Lower leg skin (tissue), 4 donors: ENCODE data around the gene NWD2. TPM values are rescaled to one million over a fixed set of nuclear protein-coding genes. Genes with fewer than 3 reads are reported as not detected.

Experiments used
- DNase-seq, 2 donors: peaks; one replicate each; pipeline ENCODE4 v3.0.0-alpha.2; 2019; ENCODE audit warnings: low spot score in 2 of 2
- H3K4me3 ChIP-seq: fragments of 200-600 bp; sonication (generic); 2 replicates; pipeline ENCODE4 v1.5.1; 2017; ENCODE audit warnings: mild to moderate bottlenecking, low read depth; ENCODE audit not compliant: poor library complexity, severe bottlenecking
- CTCF ChIP-seq, 3 donors: fragments of 450-650 bp; IDR thresholded peaks; one replicate each; pipeline ENCODE4 v1.5.1; 2016; ENCODE audit warnings: antibody characterized with exemption in 3 of 3, mild to moderate bottlenecking in 3 of 3, moderate library complexity in 2 of 3
- POLR2A ChIP-seq, 2 donors: fragments of 450-650 bp; IDR thresholded peaks; one replicate each; pipeline ENCODE4 v1.6.1; 2016 to 2017; ENCODE audit warnings: antibody characterized with exemption in 2 of 2, mild to moderate bottlenecking in 1 of 2, moderate library complexity in 1 of 2
- WGBS, 2 donors: methylation state at CpG; one replicate each; pipeline ENCODE4 v1.1.5; 2018; 5-methylcytosine and 5-hydroxymethylcytosine counted together
- intact Hi-C: fragments of 100-400 bp; cut with DNase I; formaldehyde crosslinking; loops from one replicate; pipeline ENCODE4 v1.15.0; 2023; ENCODE audit warnings: low total_unique reads
- total RNA-seq, 4 donors: library from RNA; depleted of rRNA; stranded (reverse); fragments of >200 nt; gene quantifications; one replicate each; pipeline ENCODE4 v1.1.0, GENCODE V29; 2016

Gene NWD2
- total RNA-seq, 4 donors from 2014 or later, result 0.72 to 2.8 (median 0.97) TPM

GRCh38 chr4:37473807-37474206, 229.3 kb downstream of the NWD2 start:
- no peak overlapping the region for H3K4me3 ChIP-seq
- intact Hi-C loops, result no loop called here
- WGBS, 2 donors, result 94 to 97% methylated on average over 2 of the region's 2 CpGs
- TF ChIP-seq POLR2A (IDR thresholded peaks at IDR 0.05), result no peak
- TF ChIP-seq CTCF (IDR thresholded peaks at IDR 0.05), result no peak
- no peak for DNase-seq

- H3K4me3 ChIP-seq, result no peak overlapping the region
- no peak for TF ChIP-seq CTCF (IDR thresholded peaks at IDR 0.05)
- TF ChIP-seq POLR2A (IDR thresholded peaks at IDR 0.05), result no peak
- DNase-seq, result no peak
- WGBS, 2 donors, result 43 to 50% methylated on average over 1 of the region's 1 CpG
- intact Hi-C loops, result no loop called here
Observed at GRCh38 chr4:37475087-37475486, 230.5 kb downstream of the NWD2 start.

GRCh38 chr4:37475776-37476175, 231.2 kb downstream of the NWD2 start:
- no peak for DNase-seq
- WGBS, 2 donors, result 63 to 74% methylated on average over 1 of the region's 1 CpG
- TF ChIP-seq POLR2A (IDR thresholded peaks at IDR 0.05) (no peak), CTCF (IDR thresholded peaks at IDR 0.05) (no peak)
- intact Hi-C loops, result no loop called here
- H3K4me3 ChIP-seq, result no peak overlapping the region

- no peak for TF ChIP-seq POLR2A (IDR thresholded peaks at IDR 0.05)
- TF ChIP-seq CTCF (IDR thresholded peaks at IDR 0.05), result no peak
- no peak overlapping the region for H3K4me3 ChIP-seq
- intact Hi-C loops, result no loop called here
- no peak for DNase-seq
Observed at GRCh38 chr4:37476256-37476655, 231.7 kb downstream of the NWD2 start.

- intact Hi-C loops, result no loop called here
- 87 to 88% methylated on average over 2 of the region's 2 CpGs for WGBS, 2 donors
- no peak for DNase-seq
- TF ChIP-seq POLR2A (IDR thresholded peaks at IDR 0.05) (no peak), CTCF (IDR thresholded peaks at IDR 0.05) (no peak)
- no peak overlapping the region for H3K4me3 ChIP-seq
Observed at GRCh38 chr4:37476691-37477090, 232.1 kb downstream of the NWD2 start.

GRCh38 chr4:37477126-37477525, 232.6 kb downstream of the NWD2 start:
- WGBS, 2 donors, result 64 to 67% methylated on average over 3 of the region's 3 CpGs
- TF ChIP-seq POLR2A (IDR thresholded peaks at IDR 0.05), result no peak
- TF ChIP-seq CTCF (IDR thresholded peaks at IDR 0.05), result no peak
- intact Hi-C loops, result no loop called here
- H3K4me3 ChIP-seq, result no peak overlapping the region
- DNase-seq, result no peak
